SK-N-MC (cell line): ENCODE measurements around the gene CHTOP.
A peak's percentile ranks its signal among the peaks of the same experiment; 100 is the strongest.

Experiments
- DNase-seq: peaks from one replicate; pipeline ENCODE4 v3.0.0-alpha.2; 2011; ENCODE audit warnings: low read depth, low spot score
- H3K27ac ChIP-seq: fragments of 200-600 bp; sonication (generic); 2 replicates; pipeline ENCODE4 v1.5.1; 2016; ENCODE audit warnings: mixed run types
- H3K36me3 ChIP-seq: fragments of 200-600 bp; sonication (generic); 2 replicates; pipeline ENCODE4 v1.6.1; 2017; ENCODE audit warnings: antibody characterized with exemption, low read length, mixed read lengths; ENCODE audit not compliant: insufficient read depth
- H3K4me3 ChIP-seq: fragments of 200-600 bp; sonication (generic); 2 replicates; pipeline ENCODE4 v1.5.1; 2016
- H3K9ac ChIP-seq: fragments of 200-600 bp; sonication (generic); 2 replicates; pipeline ENCODE4 v1.8.0; 2017; ENCODE audit warnings: mixed run types, mixed read lengths; ENCODE audit not compliant: insufficient read length
- H3K9me3 ChIP-seq: fragments of 200-600 bp; sonication (generic); 2 replicates; pipeline ENCODE4 v1.6.1; 2017; ENCODE audit warnings: low read depth, mild to moderate bottlenecking, antibody characterized with exemption, low read length, moderate library complexity, mixed read lengths
- EZH2 ChIP-seq: fragments of 200-600 bp; sonication (generic); IDR thresholded peaks from one replicate; pipeline ENCODE4 v1.6.1; 2017; ENCODE audit warnings: antibody characterized with exemption
- FOXP2 ChIP-seq: optimal IDR thresholded peaks from 2 replicates; pipeline ENCODE3; 2011; ENCODE audit warnings: mild to moderate bottlenecking, moderate library complexity; ENCODE audit not compliant: insufficient read depth; ENCODE audit errors: extremely low read length, control extremely low read depth
- POLR2AphosphoS5 ChIP-seq: IDR thresholded peaks from 2 replicates; pipeline ENCODE4 v1.6.1; 2012; ENCODE audit warnings: mild to moderate bottlenecking, low read depth, low read length, borderline replicate concordance

The CHTOP gene

GRCh38 chr1:153648000-153648643 is 14.3 kb downstream of the CHTOP start:
- no peak for DNase-seq
- H3K4me3 ChIP-seq, result no peak overlapping the region
- peak; percentile 51 for TF ChIP-seq POLR2AphosphoS5
- TF ChIP-seq EZH2, result no peak
- TF ChIP-seq FOXP2, result no peak
- no peak overlapping the region for H3K27ac ChIP-seq
- H3K9me3 ChIP-seq, result no peaks in the 10 kb centered on the region
- no peak overlapping the region for H3K9ac ChIP-seq
- peaks cover 35% of the 10 kb centered on the region for H3K36me3 ChIP-seq

- H3K4me3 ChIP-seq, result no peak overlapping the region
- H3K27ac ChIP-seq, result no peak overlapping the region
- H3K9me3 ChIP-seq, result no peaks in the 10 kb centered on the region
- no peak for DNase-seq
- 0 out of 2 replicates have a peak, but pooled peaks have one; percentile 38 for TF ChIP-seq POLR2AphosphoS5
- no peak for TF ChIP-seq EZH2
- H3K9ac ChIP-seq, result no peak overlapping the region
- H3K36me3 ChIP-seq, result peaks cover 24% of the 10 kb centered on the region
Observed at GRCh38 chr1:153649137-153649862, 15.4 kb downstream of the CHTOP start.

- H3K36me3 ChIP-seq, result peaks cover 18% of the 10 kb centered on the region
- H3K27ac ChIP-seq, result no peak overlapping the region
- no peak for DNase-seq
- H3K9me3 ChIP-seq, result no peaks in the 10 kb centered on the region
- TF ChIP-seq EZH2 (no peak), FOXP2 (no peak), POLR2AphosphoS5 (no peak)
- H3K9ac ChIP-seq, result no peak overlapping the region
- no peak overlapping the region for H3K4me3 ChIP-seq
Observed at GRCh38 chr1:153649863-153650235, 16.0 kb downstream of the CHTOP start.

GRCh38 chr1:153651771-153652170 is 17.9 kb downstream of the CHTOP start:
- Histone ChIP-seq H3K9ac (no peak overlapping the region), H3K9me3 (no peaks in the 10 kb centered on the region), H3K27ac (no peak overlapping the region), H3K4me3 (no peak overlapping the region), H3K36me3 (no peaks in the 10 kb centered on the region; the same call in 1 of the 2 replicates)
- no peak for DNase-seq
- TF ChIP-seq FOXP2, result no peak
- no peak for TF ChIP-seq EZH2
- TF ChIP-seq POLR2AphosphoS5, result no peak

GRCh38 chr1:153652805-153653500 is 19.1 kb downstream of the CHTOP start:
- no peak for DNase-seq
- Histone ChIP-seq H3K27ac (peak overlapping the region; percentile 48), H3K36me3 (no peaks in the 10 kb centered on the region), H3K4me3 (no peak overlapping the region), H3K9me3 (no peaks in the 10 kb centered on the region), H3K9ac (no peak overlapping the region)
- TF ChIP-seq EZH2, result no peak
- TF ChIP-seq POLR2AphosphoS5, result no peak
- no peak for TF ChIP-seq FOXP2

- H3K27ac ChIP-seq, result no peak overlapping the region
- H3K4me3 ChIP-seq, result no peak overlapping the region
- no peak for DNase-seq
- H3K9me3 ChIP-seq, result no peaks in the 10 kb centered on the region
- no peaks in the 10 kb centered on the region for H3K36me3 ChIP-seq
- TF ChIP-seq FOXP2 (no peak), POLR2AphosphoS5 (no peak), EZH2 (no peak)
- no peak overlapping the region for H3K9ac ChIP-seq
Observed at GRCh38 chr1:153655333-153655732, 21.5 kb downstream of the CHTOP start.

GRCh38 chr1:153658400-153659174 is 24.7 kb downstream of the CHTOP start, which contains the start of gene SNAPIN:
SNAPIN (plus strand) TSS chr1:153658703; CDS start chr1:153658744, 41 bp downstream.
- TF ChIP-seq EZH2 (no peak), POLR2AphosphoS5 (peak; percentile 89)
- peak within 1 kb of the TSS; percentile 91 for H3K9ac ChIP-seq
- no peaks in the 10 kb centered on the region for H3K9me3 ChIP-seq
- DNase-seq, result no peak
- peak within 1 kb of the TSS; percentile 76 for H3K27ac ChIP-seq
- H3K36me3 ChIP-seq, result peaks cover 30% of the 10 kb centered on the region
- H3K4me3 ChIP-seq, result peak within 1 kb of the TSS; percentile 99

GRCh38 chr1:153659175-153659534 is 25.3 kb downstream of the CHTOP start:
- DNase-seq, result no peak
- Histone ChIP-seq H3K9ac (peak overlapping the region; percentile 91), H3K9me3 (no peaks in the 10 kb centered on the region), H3K4me3 (peak overlapping the region; percentile 99), H3K36me3 (peaks cover 36% of the 10 kb centered on the region), H3K27ac (no peak overlapping the region)
- TF ChIP-seq FOXP2 (no peak), POLR2AphosphoS5 (no peak), EZH2 (no peak)
